HepG2 (cell line): ENCODE data around the gene WAS. TPM values are rescaled to one million over a fixed set of nuclear protein-coding genes. Genes with fewer than 3 reads are reported as not detected.

ENCODE experiments used
- ATAC-seq: fragments of 200-7000 bp; cut with Tn5 transposase; 3 replicates; pipeline ENCODE4 v1.9.1; 2020; ENCODE audit warnings: mild to moderate bottlenecking, moderate library complexity
- BruUV-seq: library from RNA; stranded (reverse); fragments of 400-500 nt; replicated peaks from 2 replicates; lab custom pipeline; 2021; lab: Mats Ljungman, UMichigan
- CTCF ChIA-PET: fragments of 300-600 bp; formaldehyde crosslinking; extraction: SDS; loops from one replicate; lab custom pipeline; 2021; ENCODE audit warnings: low total read pairs, inconsistent platforms, low intra/inter-chr PET ratio; lab: Yijun Ruan, JAX
- POLR2A ChIA-PET: fragments of 350-600 bp; sonication (Branson Sonifier 250); formaldehyde crosslinking; loops from one replicate; lab custom pipeline; 2020; ENCODE audit warnings: antibody characterized with exemption, inconsistent platforms; lab: Yijun Ruan, JAX
- DNase-seq: peaks from one replicate; pipeline ENCODE4 v3.0.0-alpha.2; 2015; ENCODE audit warnings: low spot score
- FAIRE-seq: peaks from 3 replicates; lab custom pipeline; 2011; peaks lifted over from hg19 to GRCh38; lab: Jason Lieb, UNC
- H2AFZ ChIP-seq: one replicate; pipeline ENCODE4 v1.6.1; 2011; ENCODE audit warnings: low read length, inconsistent platforms
- H3K27ac ChIP-seq: fragments of 300-600 bp; 3 replicates; pipeline ENCODE4 v1.8.0; 2011; ENCODE audit warnings: mixed run types, mild to moderate bottlenecking, mixed read lengths, low read length, inconsistent platforms; ENCODE audit not compliant: insufficient read depth; ENCODE audit errors: extremely low read length
- H3K27me3 ChIP-seq, 2 experiments: fragments of 200-600 bp in 1 of 2; 2 replicates in 1 of 2; 3 replicates in 1 of 2; pipeline versions ENCODE4 v1.6.0 to v1.8.0; 2011; ENCODE audit warnings: low read length in 2 of 2, mild to moderate bottlenecking in 2 of 2, moderate library complexity in 2 of 2, inconsistent platforms in 1 of 2; ENCODE audit not compliant: insufficient read depth in 2 of 2, control insufficient read depth in 1 of 2
- H3K36me3 ChIP-seq, 2 experiments: fragments of 200-600 bp in 1 of 2; replicated peaks in 1 of 2; 2 replicates in 1 of 2; 3 replicates in 1 of 2; pipeline versions ENCODE4 v1.5.1 to v1.8.0; 2011; ENCODE audit warnings: low read length in 2 of 2, inconsistent platforms in 1 of 2; ENCODE audit not compliant: insufficient read depth in 2 of 2, control insufficient read depth in 1 of 2
- H3K4me1 ChIP-seq: 2 replicates; pipeline ENCODE4 v1.5.1; 2012; ENCODE audit warnings: low read length, inconsistent platforms; ENCODE audit not compliant: insufficient read depth
- H3K4me2 ChIP-seq: 2 replicates; pipeline ENCODE4 v1.6.0; 2011; ENCODE audit warnings: low read depth, low read length, inconsistent platforms
- H3K4me3 ChIP-seq, 3 experiments: fragments of 200-600 bp in 1 of 3; sonication (generic), shearing (Covaris generic) in 1 of 3; replicated peaks in 1 of 3; 2 replicates each; pipeline ENCODE4 v1.5.1; 2011 to 2016; ENCODE audit warnings: low read length in 3 of 3, inconsistent platforms in 2 of 3, low read depth in 2 of 3, mild to moderate bottlenecking in 2 of 3, control low read depth in 1 of 3, mixed read lengths in 1 of 3; ENCODE audit not compliant: insufficient read depth in 1 of 3
- H3K79me2 ChIP-seq: one replicate; pipeline ENCODE4 v1.6.1; 2011; ENCODE audit warnings: low read length, inconsistent platforms; ENCODE audit not compliant: insufficient read depth
- H3K9ac ChIP-seq: 2 replicates; pipeline ENCODE4 v1.6.0; 2011; ENCODE audit warnings: mild to moderate bottlenecking, low read depth, low read length, inconsistent platforms; ENCODE audit not compliant: insufficient read depth
- H3K9me3 ChIP-seq: 2 replicates; pipeline ENCODE4 v1.5.1; 2012; ENCODE audit warnings: mild to moderate bottlenecking, low read length
- H4K20me1 ChIP-seq: 2 replicates; pipeline ENCODE4 v1.6.0; 2011; ENCODE audit warnings: inconsistent platforms, mild to moderate bottlenecking, low read length, moderate library complexity; ENCODE audit not compliant: insufficient read depth
- FOXK1 ChIP-seq: sonication (generic); formaldehyde crosslinking; IDR thresholded peaks from 2 replicates; pipeline ENCODE4 v1.4.0; 2020; ENCODE audit warnings: low read depth, missing genetic modification reagents, borderline replicate concordance
- ZC3H4 ChIP-seq: sonication (generic); formaldehyde crosslinking; IDR thresholded peaks from 2 replicates; pipeline ENCODE4 v1.4.0; 2020; ENCODE audit warnings: missing genetic modification reagents, borderline replicate concordance
- ZKSCAN1 ChIP-seq: fragments of 150-350 bp; IDR thresholded peaks from 2 replicates; pipeline ENCODE4 v1.6.1; 2014; ENCODE audit warnings: low read length
- WGBS: methylation state at CpG from one replicate; pipeline ENCODE4 v1.1.6; 2017; ENCODE audit warnings: low lambda C conversion rate; 5-methylcytosine and 5-hydroxymethylcytosine counted together
- in situ Hi-C: cut with HindIII; loops from 2 replicates; pipeline ENCODE4 v1.10.0; 2017; ENCODE audit warnings: low pct_unique_long_range_greater_than_20kb; ENCODE audit not compliant: extremely low pct_ligation_motif_present
- intact Hi-C: fragments of 100-400 bp; cut with micrococcal nuclease; formaldehyde crosslinking; loops from one replicate; pipeline ENCODE4 v1.10.0; 2022; ENCODE audit not compliant: unreplicated experiment
- polyA plus RNA-seq, 8 experiments: library from polyadenylated mRNA; depleted of rRNA in 3 of 8; stranded (reverse) in 7 of 8; unstranded in 1 of 8; fragments of >200 nt; fragmentation: Illumina TruSeq in 4 of 8; extraction: Trizol in 4 of 8; gene quantifications; 2 replicates each; pipeline versions ENCODE4 v1.2.1 to v1.2.3, GENCODE V29; 2011 to 2016; ENCODE audit warnings: low read depth in 4 of 8, missing spikeins in 1 of 8, mixed read lengths in 1 of 8; ENCODE audit not compliant: insufficient read depth in 1 of 8
- small RNA-seq, 3 experiments: library from RNA; depleted of rRNA; stranded (forward); fragments of <200 nt; gene quantifications; one replicate each; pipeline ENCODE3, GENCODE V24; 2012; ENCODE audit warnings: low read depth in 2 of 3, low replicate concordance in 1 of 3; ENCODE audit not compliant: insufficient read length in 3 of 3, insufficient read depth in 2 of 3
- total RNA-seq, 5 experiments: library from RNA; depleted of rRNA; stranded (reverse); fragments of >200 nt; fragmentation: Illumina TruSeq; extraction: Trizol; gene quantifications; 2 replicates each; pipeline ENCODE4 v1.2.3, GENCODE V29; 2016; ENCODE audit warnings: low read depth in 1 of 5

WAS gene
- total and polyA plus RNA-seq, 2 of the 13 experiments (the other 11 are each of a cell fraction or from before 2014, with no cell fraction given): 0.11 TPM; not detected in 1

DNA sequence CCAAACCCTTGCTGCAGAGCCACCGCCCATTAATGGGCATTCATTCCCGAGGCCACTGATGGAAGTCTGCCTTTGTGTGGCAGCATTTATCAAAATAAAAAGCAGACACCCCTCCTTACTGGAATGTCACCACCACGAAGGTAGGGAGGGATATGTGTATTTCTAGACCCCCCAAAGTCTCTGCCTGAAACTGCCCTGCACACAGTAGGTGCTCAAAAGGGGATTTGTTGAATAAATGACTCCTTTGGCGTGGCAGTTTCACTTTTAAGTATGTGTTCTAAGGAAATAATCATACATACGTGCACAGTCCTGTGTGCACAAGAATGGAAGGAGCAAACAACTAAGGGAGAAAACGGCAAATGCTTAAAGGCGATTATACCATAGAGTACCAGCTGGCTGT lies 54.3 kb downstream of the WAS start:
- no TSS peak for BruUV-seq
- H3K27me3 ChIP-seq: no peaks in the 10 kb centered on the region
- ATAC-seq (no peak), FAIRE-seq (no peak), DNase-seq (no peak)
- H3K27ac ChIP-seq: peak overlapping the region; percentile 85
- intact Hi-C loops: loop anchor here (1.0 to 5.0 kb wide), 2 partner anchors 25 to 449 kb away; partner anchors contain the start of gene PRICKLE3
- H3K4me2 ChIP-seq: peak overlapping the region; percentile 96
- TF ChIP-seq ZKSCAN1: peak; percentile 74; the same call in 1 of the 2 replicates
- TF ChIP-seq ZC3H4 (CRISPR knock-in tag): 0 out of 2 replicates have a peak, but pooled peaks have one; percentile 11
- no peak for TF ChIP-seq FOXK1 (CRISPR knock-in tag)
- no peaks in the 10 kb centered on the region for H3K9me3 ChIP-seq
- WGBS: 21% methylated on average over 3 of the region's 7 CpGs
- H2AFZ ChIP-seq: peak overlapping the region; percentile 88
- H3K4me3 ChIP-seq: peak overlapping the region; percentile 41 to 72 (median 61); a peak in 5 of 6 replicates
- H3K4me1 ChIP-seq: peaks cover 28% of the 10 kb centered on the region
- H3K36me3 ChIP-seq: no peaks in the 10 kb centered on the region
- ChIA-PET POLR2A (interaction anchor here (0.6 to 3.1 kb wide), 19 partner anchors 10 to 363 kb away, joined by 3 to 42 read pairs (median 5); partner anchors contain the start of genes HDAC6, OTUD5 and SUV39H1), CTCF (no interaction called here)
- H3K9ac ChIP-seq: peak overlapping the region; percentile 75
- no peaks in the 10 kb centered on the region for H3K79me2 ChIP-seq
- H4K20me1 ChIP-seq: no peaks in the 10 kb centered on the region
- in situ Hi-C loops: no loop called here

Small RNA genes lying within 50 kb of the gene (small RNA-seq; reads per million reads assigned to genes)
- 0 reads per million in 3 experiments for gene RNU6-1056P

Other genes with a start within 250 kb of the WAS start
- 22.3 and 46.1 TPM in 2 replicates for gene SLC38A5, start 213.5 kb upstream of the WAS start, total RNA-seq (2016; rRNA removed; fragmentation: Illumina TruSeq; extraction: Trizol)
- 73.4 and 90.9 TPM in 2 replicates for gene SLC38A5, start 213.5 kb upstream of the WAS start, polyA plus RNA-seq (2011; rRNA removed)
- 37.9 and 40.1 TPM in 2 replicates for gene FTSJ1, start 207.6 kb upstream of the WAS start, total RNA-seq (2016; rRNA removed; fragmentation: Illumina TruSeq; extraction: Trizol)
- gene FTSJ1, start 207.6 kb upstream of the WAS start, polyA plus RNA-seq (2011; rRNA removed): 29.2 and 30.3 TPM in 2 replicates
- 2.6 and 3.9 TPM in 2 replicates for gene PORCN, start 174.8 kb upstream of the WAS start, total RNA-seq (2016; rRNA removed; fragmentation: Illumina TruSeq; extraction: Trizol)
- 5.8 and 6.0 TPM in 2 replicates for gene PORCN, start 174.8 kb upstream of the WAS start, polyA plus RNA-seq (2011; rRNA removed)
- gene EBP, start 162.0 kb upstream of the WAS start, total RNA-seq (2016; rRNA removed; fragmentation: Illumina TruSeq; extraction: Trizol): 162 and 260 TPM in 2 replicates
- 106 and 162 TPM in 2 replicates for gene EBP, start 162.0 kb upstream of the WAS start, polyA plus RNA-seq (2011; rRNA removed)
- gene TBC1D25, start 144.1 kb upstream of the WAS start, total RNA-seq (2016; rRNA removed; fragmentation: Illumina TruSeq; extraction: Trizol): 3.2 and 3.5 TPM in 2 replicates
- 4.7 and 6.0 TPM in 2 replicates for gene TBC1D25, start 144.1 kb upstream of the WAS start, polyA plus RNA-seq (2011; rRNA removed)
- 182 and 239 TPM in 2 replicates for gene RBM3, start 109.3 kb upstream of the WAS start, total RNA-seq (2016; rRNA removed; fragmentation: Illumina TruSeq; extraction: Trizol)
- gene RBM3, start 109.3 kb upstream of the WAS start, polyA plus RNA-seq (2011; rRNA removed): 109 and 123 TPM in 2 replicates
- 19.3 and 28.7 TPM in 2 replicates for gene WDR13, start 86.3 kb upstream of the WAS start, total RNA-seq (2016; rRNA removed; fragmentation: Illumina TruSeq; extraction: Trizol)
- gene WDR13, start 86.3 kb upstream of the WAS start, polyA plus RNA-seq (2011; rRNA removed): 37.1 and 52.7 TPM in 2 replicates
- gene SUV39H1, start 12.9 kb downstream of the WAS start, total RNA-seq (2016; rRNA removed; fragmentation: Illumina TruSeq; extraction: Trizol): 9.9 and 10.1 TPM in 2 replicates
- gene SUV39H1, start 12.9 kb downstream of the WAS start, polyA plus RNA-seq (2011; rRNA removed): 3.2 and 5.2 TPM in 2 replicates
- gene GLOD5, start 77.9 kb downstream of the WAS start, total RNA-seq (2016; rRNA removed; fragmentation: Illumina TruSeq; extraction: Trizol): 0.73 and 0.93 TPM in 2 replicates
- 1.3 and 1.5 TPM in 2 replicates for gene GLOD5, start 77.9 kb downstream of the WAS start, polyA plus RNA-seq (2011; rRNA removed)
- 0.13 TPM in 1 of 2 replicates, not detected in the other for gene GATA1, start 102.8 kb downstream of the WAS start, total RNA-seq (2016; rRNA removed; fragmentation: Illumina TruSeq; extraction: Trizol)
- 0.05 TPM in 1 of 2 replicates, not detected in the other for gene GATA1, start 102.8 kb downstream of the WAS start, polyA plus RNA-seq (2011; rRNA removed)
- gene HDAC6, start 118.3 kb downstream of the WAS start, total RNA-seq (2016; rRNA removed; fragmentation: Illumina TruSeq; extraction: Trizol): 57.8 and 80.4 TPM in 2 replicates
- gene HDAC6, start 118.3 kb downstream of the WAS start, polyA plus RNA-seq (2011; rRNA removed): 93.6 and 113 TPM in 2 replicates
- 0.22 TPM in 1 of 2 replicates, not detected in the other for gene ERAS, start 142.7 kb downstream of the WAS start, total RNA-seq (2016; rRNA removed; fragmentation: Illumina TruSeq; extraction: Trizol)
- gene ERAS, start 142.7 kb downstream of the WAS start, polyA plus RNA-seq (2011; rRNA removed): 0.21 and 0.56 TPM in 2 replicates
- gene PCSK1N, start 151.8 kb downstream of the WAS start, total RNA-seq (2016; rRNA removed; fragmentation: Illumina TruSeq; extraction: Trizol): 5.1 and 14.0 TPM in 2 replicates
- 4.5 and 7.0 TPM in 2 replicates for gene PCSK1N, start 151.8 kb downstream of the WAS start, polyA plus RNA-seq (2011; rRNA removed)
- gene TIMM17B, start 214.0 kb downstream of the WAS start, total RNA-seq (2016; rRNA removed; fragmentation: Illumina TruSeq; extraction: Trizol): 53.4 and 56.0 TPM in 2 replicates
- 69.1 and 72.5 TPM in 2 replicates for gene TIMM17B, start 214.0 kb downstream of the WAS start, polyA plus RNA-seq (2011; rRNA removed)
- gene PQBP1, start 214.1 kb downstream of the WAS start, total RNA-seq (2016; rRNA removed; fragmentation: Illumina TruSeq; extraction: Trizol): 80.9 and 99.4 TPM in 2 replicates
- 58.1 and 66.9 TPM in 2 replicates for gene PQBP1, start 214.1 kb downstream of the WAS start, polyA plus RNA-seq (2011; rRNA removed)
- gene SLC35A2, start 227.8 kb downstream of the WAS start, total RNA-seq (2016; rRNA removed; fragmentation: Illumina TruSeq; extraction: Trizol): 17.2 and 32.1 TPM in 2 replicates
- gene SLC35A2, start 227.8 kb downstream of the WAS start, polyA plus RNA-seq (2011; rRNA removed): 40.8 and 46.4 TPM in 2 replicates
- 13.0 and 14.4 TPM in 2 replicates for gene PIM2, start 235.2 kb downstream of the WAS start, total RNA-seq (2016; rRNA removed; fragmentation: Illumina TruSeq; extraction: Trizol)
- gene PIM2, start 235.2 kb downstream of the WAS start, polyA plus RNA-seq (2011; rRNA removed): 15.8 and 17.4 TPM in 2 replicates